Measurements from ENCODE around the gene RREB1. TPM values are rescaled to one million over a fixed set of nuclear protein-coding genes. Genes with fewer than 3 reads are reported as not detected.

The RREB1 gene
- total RNA-seq, 1 experiment from 2014 or later = 35.8 TPM

- Histone ChIP-seq H3K23ac (ENCODE audit: insufficient read length, low read depth, low read length) (no peak overlapping the region), H3K79me2 (ENCODE audit: insufficient read depth, low read length) (peaks cover 10% of the 10 kb centered on the region; the same call in 1 of the 2 replicates), H3K18ac (ENCODE audit: insufficient read length, low read depth, low read length) (peak overlapping the region; percentile 84), H4K8ac (replicated peaks; ENCODE audit: insufficient read length, low read depth, low read length) (no peak overlapping the region), H3K4me1 (ENCODE audit: insufficient read depth, low read length) (peaks cover 7% of the 10 kb centered on the region), H2AFZ (ENCODE audit: low read length) (no peak overlapping the region), H2BK15ac (ENCODE audit: low read depth, low read length) (no peak overlapping the region), H3K9ac (ENCODE audit: extremely low read depth, insufficient read length, low read length) (no peak overlapping the region), H3K14ac (ENCODE audit: insufficient read depth, low read length) (peak overlapping the region; percentile 96), H3K23me2 (ENCODE audit: insufficient read length, low read depth, low read length, poor library complexity, severe bottlenecking) (peaks cover 19% of the 10 kb centered on the region), H3K56ac (ENCODE audit: insufficient read length, low read depth, low read length) (no peak overlapping the region), H2BK20ac (ENCODE audit: low read depth, low read length, poor library complexity, severe bottlenecking) (no peak overlapping the region), H3K27ac (ENCODE audit: insufficient read length, low read depth, low read length) (no peak overlapping the region), H2BK120ac (ENCODE audit: low read depth, low read length, poor library complexity, severe bottlenecking) (no peak overlapping the region), H4K5ac (ENCODE audit: insufficient read length, low read depth, low read length) (no peak overlapping the region), H4K91ac (ENCODE audit: insufficient read length, low read depth, low read length) (no peak overlapping the region), H2AK5ac (ENCODE audit: insufficient read length, low read length) (no peak overlapping the region), H4K20me1 (ENCODE audit: control insufficient read depth, insufficient read depth, insufficient read length) (no peaks in the 10 kb centered on the region), H3K27me3 (ENCODE audit: insufficient read depth, low read length) (peaks cover 2% of the 10 kb centered on the region; the same call in 1 of the 2 replicates), H2BK5ac (ENCODE audit: insufficient read length, low read length) (no peak overlapping the region), H3T11ph (ENCODE audit: low read length) (no peak overlapping the region), H3K9me3 (ENCODE audit: control insufficient read depth, low read depth, low read length) (no peaks in the 10 kb centered on the region), H2BK12ac (ENCODE audit: insufficient read length, low read depth, low read length) (no peak overlapping the region), H3K79me1 (ENCODE audit: insufficient read depth, low read depth, low read length, poor library complexity, severe bottlenecking) (no peaks in the 10 kb centered on the region), H3K4me2 (ENCODE audit: insufficient read depth, insufficient read length, low read length) (peak overlapping the region; percentile 67), H3K4ac (ENCODE audit: low read depth, low read length) (no peak overlapping the region)
- Mint-ChIP-seq H3K27ac (no peak overlapping the region), H3K9me3 (no peaks in the 10 kb centered on the region; a peak in 1 of 5 replicates), H3K36me3 (ENCODE audit: insufficient read depth in 1 of 3, low read depth in 3 of 3) (no peaks in the 10 kb centered on the region; a peak in 1 of 7 replicates), H3K27me3 (ENCODE audit: low read depth) (peaks cover 27% of the 10 kb centered on the region), H3K4me3 (peak overlapping the region; percentile 89 to 95), H3K4me1 (peaks cover 42 to 46% of the 10 kb centered on the region in 2 experiments)
- peak; percentile 62 for DNase-seq
- WGBS (ENCODE audit: extremely low coverage, insufficient read length, low lambda C conversion rate) = no CpG with 5 or more reads among the region's 94 CpGs
- TF ChIP-seq, protein P1, sequence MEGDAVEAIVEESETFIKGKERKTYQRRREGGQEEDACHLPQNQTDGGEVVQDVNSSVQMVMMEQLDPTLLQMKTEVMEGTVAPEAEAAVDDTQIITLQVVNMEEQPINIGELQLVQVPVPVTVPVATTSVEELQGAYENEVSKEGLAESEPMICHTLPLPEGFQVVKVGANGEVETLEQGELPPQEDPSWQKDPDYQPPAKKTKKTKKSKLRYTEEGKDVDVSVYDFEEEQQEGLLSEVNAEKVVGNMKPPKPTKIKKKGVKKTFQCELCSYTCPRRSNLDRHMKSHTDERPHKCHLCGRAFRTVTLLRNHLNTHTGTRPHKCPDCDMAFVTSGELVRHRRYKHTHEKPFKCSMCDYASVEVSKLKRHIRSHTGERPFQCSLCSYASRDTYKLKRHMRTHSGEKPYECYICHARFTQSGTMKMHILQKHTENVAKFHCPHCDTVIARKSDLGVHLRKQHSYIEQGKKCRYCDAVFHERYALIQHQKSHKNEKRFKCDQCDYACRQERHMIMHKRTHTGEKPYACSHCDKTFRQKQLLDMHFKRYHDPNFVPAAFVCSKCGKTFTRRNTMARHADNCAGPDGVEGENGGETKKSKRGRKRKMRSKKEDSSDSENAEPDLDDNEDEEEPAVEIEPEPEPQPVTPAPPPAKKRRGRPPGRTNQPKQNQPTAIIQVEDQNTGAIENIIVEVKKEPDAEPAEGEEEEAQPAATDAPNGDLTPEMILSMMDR (conservative IDR thresholded peaks at IDR 0.05) = no peak
These were observed 619 bp downstream of the RREB1 start for GRCh38 chr6:7108196-7108963.

All from H9 (cell line).